IgD-negative memory B cell (primary cell): ENCODE data around the gene PDXP. TPM values are rescaled to one million over a fixed set of nuclear protein-coding genes. Genes with fewer than 3 reads are reported as not detected.

Source experiments
- H3K27ac Mint-ChIP-seq, 3 donors: one replicate each; pipeline ENCODE4 v1.8.0; 2020 to 2022; ENCODE audit warnings: mild to moderate bottlenecking in 3 of 3, mixed read lengths in 3 of 3, moderate library complexity in 1 of 3
- H3K27me3 Mint-ChIP-seq: one replicate; pipeline ENCODE4 v1.8.0; 2021; ENCODE audit warnings: mixed read lengths
- H3K36me3 Mint-ChIP-seq: one replicate; pipeline ENCODE4 v1.8.0; 2020; ENCODE audit warnings: mild to moderate bottlenecking, mixed read lengths
- H3K4me1 Mint-ChIP-seq, 3 donors: one replicate each; pipeline ENCODE4 v1.8.0; 2020 to 2022; ENCODE audit warnings: mixed read lengths in 3 of 3, mild to moderate bottlenecking in 1 of 3
- H3K4me3 Mint-ChIP-seq, 4 donors: one replicate each; pipeline ENCODE4 v1.8.0; 2020 to 2022; ENCODE audit warnings: mild to moderate bottlenecking in 4 of 4, mixed read lengths in 4 of 4, moderate library complexity in 3 of 4
- H3K9me3 Mint-ChIP-seq, 3 donors: one replicate each; pipeline ENCODE4 v1.8.0; 2020 to 2021; ENCODE audit warnings: mixed read lengths in 3 of 3, mild to moderate bottlenecking in 1 of 3
- polyA plus RNA-seq: library from polyadenylated mRNA; unstranded; fragments of 300-500 nt; fragmentation: Illumina TruSeq; gene quantifications from one replicate; pipeline ENCODE4 v1.2.3, GENCODE V29; 2021

Gene PDXP
- polyA plus RNA-seq, 1 donor from 2014 or later, result 2.4 TPM

GRCh38 chr22:37633625-37634416, 24.7 kb upstream of the PDXP start:
- Mint-ChIP-seq H3K36me3 (no peaks in the 10 kb centered on the region), H3K27me3 (no peaks in the 10 kb centered on the region), H3K27ac (peak overlapping the region; percentile 89 to 97 (median 93)), H3K9me3 (no peaks in the 10 kb centered on the region), H3K4me1 (peaks cover 43 to 48% (median 45%) of the 10 kb centered on the region in 3 donors), H3K4me3 (peak overlapping the region; percentile 60 to 92 (median 74))

GRCh38 chr22:37634417-37634924, 24.1 kb upstream of the PDXP start:
- H3K27me3 Mint-ChIP-seq, result no peaks in the 10 kb centered on the region
- H3K4me1 Mint-ChIP-seq, result peaks cover 43 to 50% (median 46%) of the 10 kb centered on the region in 3 donors
- peak overlapping the region; percentile 60 to 92 (median 72) for H3K4me3 Mint-ChIP-seq
- H3K27ac Mint-ChIP-seq, result peak overlapping the region; percentile 89 to 97 (median 93)
- no peaks in the 10 kb centered on the region for H3K36me3 Mint-ChIP-seq
- H3K9me3 Mint-ChIP-seq, result no peaks in the 10 kb centered on the region

GRCh38 chr22:37635157-37635556, 23.4 kb upstream of the PDXP start:
- H3K36me3 Mint-ChIP-seq, result no peaks in the 10 kb centered on the region
- peaks cover 43 to 50% (median 46%) of the 10 kb centered on the region in 3 donors for H3K4me1 Mint-ChIP-seq
- no peaks in the 10 kb centered on the region for H3K9me3 Mint-ChIP-seq
- no peaks in the 10 kb centered on the region for H3K27me3 Mint-ChIP-seq
- peak overlapping the region in 2 of 4 donors; percentile 29 to 60 for H3K4me3 Mint-ChIP-seq
- peak overlapping the region; percentile 89 to 97 (median 93) for H3K27ac Mint-ChIP-seq

- Mint-ChIP-seq H3K27me3 (no peaks in the 10 kb centered on the region), H3K4me3 (peak overlapping the region in 3 of 4 donors; percentile 77 to 92 (median 83)), H3K4me1 (peaks cover 43 to 50% (median 48%) of the 10 kb centered on the region in 3 donors), H3K27ac (peak overlapping the region in 2 of 3 donors; percentile 84 to 93), H3K36me3 (no peaks in the 10 kb centered on the region), H3K9me3 (no peaks in the 10 kb centered on the region)
Measured at GRCh38 chr22:37636186-37636948, 22.2 kb upstream of the PDXP start.

GRCh38 chr22:37636949-37637273, 21.6 kb upstream of the PDXP start:
- Mint-ChIP-seq H3K9me3 (no peaks in the 10 kb centered on the region), H3K4me3 (peak overlapping the region in 2 of 4 donors; percentile 61 to 92), H3K4me1 (peaks cover 43 to 52% (median 52%) of the 10 kb centered on the region in 3 donors), H3K27me3 (no peaks in the 10 kb centered on the region), H3K36me3 (no peaks in the 10 kb centered on the region), H3K27ac (peak overlapping the region in 1 of 3 donors; percentile 93)

- H3K4me1 Mint-ChIP-seq, result peaks cover 42 to 52% (median 47%) of the 10 kb centered on the region in 3 donors
- H3K4me3 Mint-ChIP-seq, result peak overlapping the region; percentile 92 to 99 (median 94)
- no peaks in the 10 kb centered on the region for H3K9me3 Mint-ChIP-seq
- H3K27ac Mint-ChIP-seq, result peak overlapping the region; percentile 54 to 97 (median 86)
- no peaks in the 10 kb centered on the region for H3K27me3 Mint-ChIP-seq
- H3K36me3 Mint-ChIP-seq, result no peaks in the 10 kb centered on the region
Measured at GRCh38 chr22:37638391-37639069, 20.0 kb upstream of the PDXP start.

GRCh38 chr22:37639070-37639760, 19.3 kb upstream of the PDXP start, which contains the start of gene SH3BP1:
Gene SH3BP1, plus strand, starts transcription at chr22:37639669. Its CDS starts 119 bp downstream, at chr22:37639788.
- Mint-ChIP-seq H3K36me3 (no peaks in the 10 kb centered on the region), H3K27me3 (no peaks in the 10 kb centered on the region), H3K4me1 (peaks cover 37 to 49% (median 42%) of the 10 kb centered on the region in 3 donors), H3K27ac (peak within 1 kb of the TSS; percentile 88 to 97 (median 90)), H3K4me3 (peak within 1 kb of the TSS; percentile 92 to 99 (median 96)), H3K9me3 (no peaks in the 10 kb centered on the region)

GRCh38 chr22:37639771-37640590, 18.5 kb upstream of the PDXP start:
- peak overlapping the region; percentile 92 to 99 (median 96) for H3K4me3 Mint-ChIP-seq
- H3K27me3 Mint-ChIP-seq, result no peaks in the 10 kb centered on the region
- no peaks in the 10 kb centered on the region for H3K36me3 Mint-ChIP-seq
- no peaks in the 10 kb centered on the region for H3K9me3 Mint-ChIP-seq
- peaks cover 29 to 45% (median 34%) of the 10 kb centered on the region in 3 donors for H3K4me1 Mint-ChIP-seq
- H3K27ac Mint-ChIP-seq, result peak overlapping the region; percentile 80 to 90 (median 88)

GRCh38 chr22:37640591-37641560, 17.6 kb upstream of the PDXP start:
- H3K4me1 Mint-ChIP-seq, result peaks cover 26 to 41% (median 33%) of the 10 kb centered on the region in 3 donors
- no peaks in the 10 kb centered on the region for H3K36me3 Mint-ChIP-seq
- H3K9me3 Mint-ChIP-seq, result no peaks in the 10 kb centered on the region
- H3K27ac Mint-ChIP-seq, result peak overlapping the region; percentile 80 to 90 (median 88)
- H3K27me3 Mint-ChIP-seq, result no peaks in the 10 kb centered on the region
- peak overlapping the region; percentile 92 to 99 (median 96) for H3K4me3 Mint-ChIP-seq

GRCh38 chr22:37641561-37641949, 17.0 kb upstream of the PDXP start:
- Mint-ChIP-seq H3K27ac (peak overlapping the region in 2 of 3 donors; percentile 31 to 80), H3K4me3 (peak overlapping the region; percentile 55 to 93 (median 85)), H3K27me3 (no peaks in the 10 kb centered on the region), H3K9me3 (no peaks in the 10 kb centered on the region), H3K4me1 (peaks cover 20 to 38% (median 30%) of the 10 kb centered on the region in 3 donors), H3K36me3 (no peaks in the 10 kb centered on the region)

- H3K4me3 Mint-ChIP-seq, result peak overlapping the region in 3 of 4 donors; percentile 55 to 69 (median 57)
- H3K4me1 Mint-ChIP-seq, result peaks cover 9 to 26% (median 16%) of the 10 kb centered on the region in 3 donors
- H3K27ac Mint-ChIP-seq, result peak overlapping the region; percentile 29 to 80 (median 69)
- H3K36me3 Mint-ChIP-seq, result no peaks in the 10 kb centered on the region
- no peaks in the 10 kb centered on the region for H3K9me3 Mint-ChIP-seq
- no peaks in the 10 kb centered on the region for H3K27me3 Mint-ChIP-seq
Measured at GRCh38 chr22:37643225-37643847, 15.2 kb upstream of the PDXP start.

GRCh38 chr22:37647317-37647716, 11.2 kb upstream of the PDXP start:
- Mint-ChIP-seq H3K9me3 (no peaks in the 10 kb centered on the region), H3K4me1 (peaks cover 4 to 10% (median 6%) of the 10 kb centered on the region in 3 donors), H3K4me3 (no peak overlapping the region), H3K27ac (no peak overlapping the region), H3K36me3 (no peaks in the 10 kb centered on the region), H3K27me3 (no peaks in the 10 kb centered on the region)
